H1 (cell line): Measurements from ENCODE around the gene CHSY1. TPM values are rescaled to one million over a fixed set of nuclear protein-coding genes. Genes with fewer than 3 reads are reported as not detected.

Experiments
- CTCF ChIA-PET: fragments of 300-600 bp; sonication (Branson Sonifier 250); formaldehyde crosslinking; loops from one replicate; lab custom pipeline; 2021; ENCODE audit not compliant: partially characterized antibody; lab: Charles Lee
- POLR2A ChIA-PET: fragments of 300-600 bp; sonication (Branson Sonifier 250); formaldehyde crosslinking; loops from one replicate; lab custom pipeline; 2021; ENCODE audit warnings: inconsistent platforms; ENCODE audit not compliant: partially characterized antibody; lab: Charles Lee
- DNase-seq, 2 experiments: peaks; one replicate each; pipeline versions ENCODE4 v3.0.0 to v3.0.0-alpha.2; 2010 to 2022; ENCODE audit warnings: low spot score in 2 of 2, low read depth in 1 of 2, mixed read lengths in 1 of 2
- FAIRE-seq: peaks from 2 replicates; lab custom pipeline; 2011; peaks lifted over from hg19 to GRCh38; lab: Jason Lieb, UNC
- H2AFZ ChIP-seq: 2 replicates; pipeline ENCODE4 v1.8.1; 2012; ENCODE audit warnings: low read length, inconsistent platforms
- H2AK5ac ChIP-seq: 2 replicates; pipeline ENCODE4 v1.6.1; 2013; ENCODE audit warnings: low read depth, low read length
- H2BK120ac ChIP-seq: replicated peaks from 2 replicates; pipeline ENCODE3; 2013; ENCODE audit warnings: low read depth, low read length, inconsistent platforms
- H2BK12ac ChIP-seq: 2 replicates; pipeline ENCODE4 v1.6.1; 2013; ENCODE audit warnings: low read depth, low read length
- H2BK15ac ChIP-seq: 2 replicates; pipeline ENCODE4 v1.6.1; 2013; ENCODE audit warnings: low read length
- H2BK20ac ChIP-seq: 2 replicates; pipeline ENCODE4 v1.6.1; 2013; ENCODE audit warnings: low read length
- H2BK5ac ChIP-seq: 2 replicates; pipeline ENCODE4 v1.6.1; 2013; ENCODE audit warnings: low read depth, low read length
- H3K14ac ChIP-seq: 2 replicates; pipeline ENCODE4 v1.6.1; 2013; ENCODE audit warnings: inconsistent platforms; ENCODE audit not compliant: insufficient read length
- H3K18ac ChIP-seq: 2 replicates; pipeline ENCODE4 v1.6.1; 2013; ENCODE audit warnings: low read length; ENCODE audit errors: extremely low read depth
- H3K23ac ChIP-seq: 2 replicates; pipeline ENCODE4 v1.6.1; 2013; ENCODE audit warnings: inconsistent platforms; ENCODE audit not compliant: insufficient read length
- H3K23me2 ChIP-seq: 2 replicates; pipeline ENCODE4 v1.6.1; 2013; ENCODE audit warnings: low read depth, low read length
- H3K27ac ChIP-seq: 2 replicates; pipeline ENCODE4 v1.6.1; 2011; ENCODE audit warnings: low read depth, low read length, inconsistent platforms
- H3K27me3 ChIP-seq, 4 experiments: replicated peaks in 1 of 4; 1 replicate in 1 of 4; 2 replicates in 3 of 4; pipeline versions ENCODE4 v1.6.1 to v1.8.1; 2011 to 2013; ENCODE audit warnings: low read length in 3 of 4, mild to moderate bottlenecking in 3 of 4, inconsistent platforms in 2 of 4, mixed read lengths in 2 of 4, moderate library complexity in 1 of 4; ENCODE audit not compliant: control insufficient read depth in 3 of 4, insufficient read depth in 3 of 4; ENCODE audit errors: extremely low read depth in 1 of 4
- H3K36me3 ChIP-seq, 4 experiments: 2 replicates each; pipeline versions ENCODE4 v1.6.1 to v1.8.1; 2011 to 2013; ENCODE audit warnings: mild to moderate bottlenecking in 4 of 4, low read length in 3 of 4, moderate library complexity in 2 of 4, control low read depth in 1 of 4, inconsistent platforms in 1 of 4; ENCODE audit not compliant: insufficient read depth in 4 of 4, control insufficient read depth in 2 of 4
- H3K4ac ChIP-seq: replicated peaks from 2 replicates; pipeline ENCODE3; 2013; ENCODE audit warnings: low read length, low read depth, mixed read lengths, inconsistent platforms; ENCODE audit not compliant: insufficient read length
- H3K4me1 ChIP-seq, 4 experiments: replicated peaks in 1 of 4; 1 replicate in 1 of 4; 2 replicates in 3 of 4; pipeline versions ENCODE4 v1.6.1 to v1.8.1; 2011 to 2013; ENCODE audit warnings: low read length in 3 of 4, inconsistent platforms in 2 of 4, mixed read lengths in 1 of 4; ENCODE audit not compliant: insufficient read depth in 4 of 4, control insufficient read depth in 3 of 4
- H3K4me2 ChIP-seq, 2 experiments: 2 replicates each; pipeline versions ENCODE4 v1.6.1 to v1.8.1; 2011 to 2013; ENCODE audit warnings: low read depth in 2 of 2, low read length in 2 of 2, control low read depth in 1 of 2, inconsistent platforms in 1 of 2, mild to moderate bottlenecking in 1 of 2; ENCODE audit not compliant: insufficient read depth in 1 of 2
- H3K4me3 ChIP-seq, 4 experiments: fragments of 200-600, 300-600 bp in 1 of 4; sonication (generic), shearing (Covaris generic), sonication (Bioruptor Twin) in 1 of 4; 2 replicates each; pipeline versions ENCODE4 v1.5.1 to v1.8.1; 2011 to 2016; ENCODE audit warnings: low read length in 4 of 4, low read depth in 3 of 4, control low read depth in 2 of 4, inconsistent platforms in 2 of 4, mild to moderate bottlenecking in 2 of 4, mixed read lengths in 1 of 4, moderate library complexity in 1 of 4; ENCODE audit not compliant: insufficient read depth in 2 of 4; ENCODE audit errors: extremely low read depth in 1 of 4
- H3K56ac ChIP-seq: replicated peaks from 2 replicates; pipeline ENCODE3; 2013; ENCODE audit warnings: low read depth, mild to moderate bottlenecking, mixed read lengths, low read length, inconsistent platforms; ENCODE audit not compliant: insufficient read length
- H3K79me1 ChIP-seq: 2 replicates; pipeline ENCODE4 v1.6.1; 2013; ENCODE audit warnings: low read depth, low read length, control low read depth
- H3K79me2 ChIP-seq, 2 experiments: 2 replicates each; pipeline versions ENCODE4 v1.6.1 to v1.8.1; 2012 to 2013; ENCODE audit warnings: low read length in 2 of 2, mild to moderate bottlenecking in 2 of 2, inconsistent platforms in 1 of 2; ENCODE audit not compliant: insufficient read depth in 2 of 2, control insufficient read depth in 1 of 2
- H3K9ac ChIP-seq, 4 experiments: replicated peaks in 1 of 4; 1 replicate in 1 of 4; 2 replicates in 3 of 4; pipeline versions ENCODE4 v1.6.1 to v1.8.1; 2011 to 2013; ENCODE audit warnings: low read depth in 3 of 4, low read length in 3 of 4, control low read depth in 2 of 4, mild to moderate bottlenecking in 2 of 4, moderate library complexity in 2 of 4, inconsistent platforms in 1 of 4; ENCODE audit errors: extremely low read depth in 1 of 4
- H3K9me3 ChIP-seq, 2 experiments: 2 replicates each; pipeline versions ENCODE4 v1.6.1 to v1.8.1; 2012 to 2013; ENCODE audit warnings: mild to moderate bottlenecking in 2 of 2, moderate library complexity in 2 of 2, control low read depth in 1 of 2, inconsistent platforms in 1 of 2, low read depth in 1 of 2, low read length in 1 of 2, mixed read lengths in 1 of 2; ENCODE audit not compliant: insufficient read depth in 2 of 2
- H4K20me1 ChIP-seq, 2 experiments: replicated peaks in 1 of 2; 2 replicates each; pipeline versions ENCODE3 to v1.8.1; 2011 to 2013; ENCODE audit warnings: inconsistent platforms in 2 of 2, low read length in 2 of 2, mild to moderate bottlenecking in 1 of 2; ENCODE audit not compliant: insufficient read depth in 2 of 2, control insufficient read depth in 1 of 2
- H4K5ac ChIP-seq: 2 replicates; pipeline ENCODE4 v1.6.1; 2013; ENCODE audit warnings: low read length, low read depth, mixed read lengths, inconsistent platforms; ENCODE audit not compliant: insufficient read length
- H4K8ac ChIP-seq: 2 replicates; pipeline ENCODE4 v1.8.0; 2013; ENCODE audit warnings: mild to moderate bottlenecking, moderate library complexity, low read length, inconsistent platforms; ENCODE audit not compliant: insufficient read depth; ENCODE audit errors: extremely low read depth
- H4K91ac ChIP-seq: replicated peaks from 2 replicates; pipeline ENCODE3; 2013; ENCODE audit warnings: low read length, mixed read lengths, inconsistent platforms; ENCODE audit not compliant: insufficient read length
- PHF8 ChIP-seq: fragments of 200-600 bp; sonication (generic); conservative IDR thresholded peaks from 2 replicates; pipeline ENCODE4 v1.7.1; 2012; ENCODE audit warnings: low read depth, mild to moderate bottlenecking, inconsistent platforms, low read length, moderate library complexity
- RBBP5 ChIP-seq: IDR thresholded peaks from 2 replicates; pipeline ENCODE4 v1.7.1; 2012; ENCODE audit warnings: low read depth, mild to moderate bottlenecking, inconsistent platforms, low read length, moderate library complexity, borderline replicate concordance
- WGBS, 2 experiments: shearing (Covaris generic) in 1 of 2; methylation state at CpG; one replicate each; pipeline versions ENCODE4 v1.1.6 to v1.1.7; 2013 to 2015; ENCODE audit warnings: low lambda C conversion rate in 2 of 2, mixed read lengths in 2 of 2, inconsistent platforms in 1 of 2, low coverage in 1 of 2, missing lambda C conversion rate in 1 of 2; ENCODE audit not compliant: insufficient replicate concordance in 2 of 2, insufficient coverage in 1 of 2, insufficient read length in 1 of 2; ENCODE audit errors: extremely low coverage in 1 of 2, missing lambda C conversion rate in 1 of 2; 5-methylcytosine and 5-hydroxymethylcytosine counted together
- polyA plus RNA-seq, 7 experiments: library from polyadenylated mRNA; depleted of rRNA in 3 of 7; stranded (reverse) in 5 of 7; unstranded in 2 of 7; fragments of >200 nt in 5 of 7; fragments of 200-250 nt in 2 of 7; gene quantifications; 1 replicate in 5 of 7; 2 replicates in 1 of 7; 4 replicates in 1 of 7; pipeline versions ENCODE4 v1.2.1 to v1.2.3, GENCODE V29; 2011 to 2013; ENCODE audit warnings: missing spikeins in 2 of 7, mixed read lengths in 2 of 7
- total RNA-seq: library from RNA; stranded (reverse); fragmentation: NEBNext Ultra II Directional; extraction: Animal tissue kit (Norgen Biotek cat#: 25700); gene quantifications from 2 replicates; pipeline ENCODE4 v1.2.1, GENCODE V29; 2021

CHSY1 gene
- total and polyA plus RNA-seq, 2 of the 8 experiments (the other 6 are each of a cell fraction or from before 2014, with no cell fraction given): 24.9 to 60.7 TPM

- H4K20me1 ChIP-seq: peaks cover 0 to 7% of the 10 kb centered on the region in 2 experiments
- H3K27ac ChIP-seq: no peak overlapping the region
- WGBS, 2 experiments: 89% methylated on average over 5 of the region's 5 CpGs; no CpG with 5 or more reads in 1 of the 2 experiments
- no peak overlapping the region for H2BK12ac ChIP-seq
- ChIA-PET CTCF (interaction anchor here (0.7 to 9.9 kb wide), 21 partner anchors 10 to 400 kb away, joined by 3 to 216 read pairs (median 4); partner anchors contain the start of gene LRRK1), POLR2A (interaction anchor here (0.6 to 5.1 kb wide), 6 partner anchors 9 to 245 kb away, joined by 3 to 18 read pairs (median 4); no protein-coding TSS in a partner anchor)
- peaks cover 4 to 14% (median 9%) of the 10 kb centered on the region in 4 experiments; a peak in 6 of 7 replicates for H3K4me1 ChIP-seq
- H2BK120ac ChIP-seq: no peak overlapping the region
- no peak overlapping the region for H4K8ac ChIP-seq
- no peak overlapping the region for H2AK5ac ChIP-seq
- H4K91ac ChIP-seq: no peak overlapping the region
- H3K36me3 ChIP-seq: no peaks in the 10 kb centered on the region
- no peak for DNase-seq
- no peak overlapping the region for H3K4ac ChIP-seq
- H2BK20ac ChIP-seq: no peak overlapping the region
- no peaks in the 10 kb centered on the region for H3K9me3 ChIP-seq
- H3K4me2 ChIP-seq: no peak overlapping the region
- H2BK15ac ChIP-seq: no peak overlapping the region
- H2BK5ac ChIP-seq: no peak overlapping the region
- H3K56ac ChIP-seq: no peak overlapping the region
- H3K23ac ChIP-seq: no peak overlapping the region
- H3K79me1 ChIP-seq: peaks cover 1% of the 10 kb centered on the region; the same call in 1 of the 2 replicates
- no peak overlapping the region for H3K9ac ChIP-seq
- no peak for TF ChIP-seq RBBP5
- no peak for TF ChIP-seq PHF8
- TF ChIP-seq, all 59 proteins: peak for 0
- Histone ChIP-seq H3K18ac (no peak overlapping the region), H3K4me3 (no peak overlapping the region), H3K79me2 (peaks cover 7 to 14% of the 10 kb centered on the region in 2 experiments), H3K23me2 (peaks cover 13% of the 10 kb centered on the region), H2AFZ (no peak overlapping the region), H4K5ac (no peak overlapping the region), H3K27me3 (peaks cover 0 to 3% (median 0%) of the 10 kb centered on the region in 4 experiments; a peak in 3 of 7 replicates), H3K14ac (no peak overlapping the region)
- FAIRE-seq: no peak
Measured at GRCh38 chr15:101255051-101255395, 3.2 kb upstream of the CHSY1 start.
